Measurements from ENCODE around the gene C11orf24.

DNA sequence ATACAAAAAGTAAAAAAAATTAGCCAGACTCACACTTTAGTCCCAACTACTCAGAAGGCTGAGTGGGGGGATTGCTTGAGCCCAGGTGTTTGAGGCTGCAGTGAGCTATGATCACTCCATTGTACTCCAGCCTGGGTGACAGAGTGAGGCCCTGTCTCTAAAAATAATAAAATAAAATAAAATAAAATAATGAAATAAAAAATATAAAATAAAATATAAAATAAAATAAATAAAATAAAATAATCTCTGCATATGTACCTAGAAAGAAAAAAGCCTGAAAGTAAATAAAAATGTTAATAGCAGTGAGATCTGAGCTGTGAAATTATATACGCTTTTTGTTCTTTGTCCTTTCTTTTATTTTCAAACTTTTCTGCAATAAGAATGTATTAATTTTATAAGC is 23.5 kb upstream of the C11orf24 start:
- no peak for TF ChIP-seq ZNF407 (IDR thresholded peaks at IDR 0.05; ENCODE audit: low read depth)
- no peak for TF ChIP-seq BRCA1 (IDR thresholded peaks at IDR 0.05)
- TF ChIP-seq BRCA1 (CRISPR knock-in tag; IDR thresholded peaks at IDR 0.05), result no peak
- no peak for TF ChIP-seq CREB5 (CRISPR knock-in tag; IDR thresholded peaks at IDR 0.05)
